Neural progenitor cell (in vitro differentiated cells): ENCODE results near the gene SNRNP35. TPM values are rescaled to one million over a fixed set of nuclear protein-coding genes. Genes with fewer than 3 reads are reported as not detected.
A peak's percentile ranks its signal among the peaks of the same experiment; 100 is the strongest.
"Not testable (repeated sequence)": the region's sequence is repeated elsewhere in the genome, so short reads cannot be mapped to it uniquely, and the experiment has no call there.

Experiments
- DNase-seq: peaks from one replicate; pipeline ENCODE4 v3.0.0-alpha.2; 2016; ENCODE audit warnings: low spot score
- H2AFZ ChIP-seq: fragments of 200-600 bp; sonication (generic); replicated peaks from 2 replicates; pipeline ENCODE4 v1.6.1; 2016; ENCODE audit warnings: antibody characterized with exemption
- H3F3A ChIP-seq: fragments of 200-600 bp; sonication (generic); 2 replicates; pipeline ENCODE4 v1.6.1; 2016; ENCODE audit warnings: antibody characterized with exemption, low read depth
- H3K27ac ChIP-seq: fragments of 200-600 bp; sonication (generic); 2 replicates; pipeline ENCODE4 v1.5.1; 2016; ENCODE audit warnings: mild to moderate bottlenecking
- H3K27me3 ChIP-seq: fragments of 200-600 bp; sonication (generic); 2 replicates; pipeline ENCODE4 v1.6.1; 2016; ENCODE audit warnings: mild to moderate bottlenecking, moderate library complexity
- H3K36me3 ChIP-seq: fragments of 200-600 bp; sonication (generic); 2 replicates; pipeline ENCODE4 v1.5.1; 2016
- H3K4me1 ChIP-seq: fragments of 200-600 bp; sonication (generic); 2 replicates; pipeline ENCODE4 v1.6.1; 2016; ENCODE audit warnings: mixed run types
- H3K4me2 ChIP-seq: fragments of 200-600 bp; sonication (generic); 2 replicates; pipeline ENCODE4 v1.6.1; 2016
- H3K4me3 ChIP-seq: fragments of 200-600 bp; sonication (generic); 2 replicates; pipeline ENCODE4 v1.5.1; 2016
- H3K79me2 ChIP-seq: fragments of 200-600 bp; sonication (generic); 2 replicates; pipeline ENCODE4 v1.6.1; 2016; ENCODE audit warnings: low read depth
- H3K9ac ChIP-seq: fragments of 200-600 bp; sonication (generic); 2 replicates; pipeline ENCODE4 v1.6.1; 2016
- H3K9me3 ChIP-seq: fragments of 200-600 bp; sonication (generic); 2 replicates; pipeline ENCODE4 v1.5.1; 2016; ENCODE audit warnings: low read depth
- H4K20me1 ChIP-seq: fragments of 200-600 bp; sonication (generic); 2 replicates; pipeline ENCODE4 v1.6.1; 2016; ENCODE audit warnings: low read depth
- H3K27ac Mint-ChIP-seq: 3 replicates; pipeline ENCODE4 v1.8.0; 2021; ENCODE audit warnings: mixed read lengths
- H3K27me3 Mint-ChIP-seq: 2 replicates; pipeline ENCODE4 v1.8.0; 2022; ENCODE audit warnings: low read depth, mild to moderate bottlenecking, inconsistent platforms, moderate library complexity, mixed read lengths; ENCODE audit not compliant: insufficient read depth
- H3K36me3 Mint-ChIP-seq: 3 replicates; pipeline ENCODE4 v1.8.0; 2021; ENCODE audit warnings: mixed read lengths
- H3K4me1 Mint-ChIP-seq: 3 replicates; pipeline ENCODE4 v1.8.0; 2021; ENCODE audit warnings: mixed read lengths
- H3K4me3 Mint-ChIP-seq: 3 replicates; pipeline ENCODE4 v1.8.0; 2021; ENCODE audit warnings: mild to moderate bottlenecking, moderate library complexity, mixed read lengths
- H3K9me3 Mint-ChIP-seq: 3 replicates; pipeline ENCODE4 v1.8.0; 2020; ENCODE audit warnings: mixed read lengths
- CTCF ChIP-seq: fragments of 200-600 bp; sonication (generic); IDR thresholded peaks from 2 replicates; pipeline ENCODE4 v1.5.1; 2017; ENCODE audit warnings: antibody characterized with exemption, mild to moderate bottlenecking
- EZH2 ChIP-seq: fragments of 200-600 bp; sonication (generic); IDR thresholded peaks from 2 replicates; pipeline ENCODE4 v1.6.1; 2017; ENCODE audit warnings: antibody characterized with exemption, mild to moderate bottlenecking, moderate library complexity
- EZH2phosphoT487 ChIP-seq: fragments of 200-600 bp; sonication (generic); IDR thresholded peaks from 2 replicates; pipeline ENCODE4 v1.6.1; 2017; ENCODE audit warnings: antibody characterized with exemption
- total RNA-seq: library from RNA; depleted of rRNA; stranded (reverse); fragments of >200 nt; gene quantifications from 2 replicates; pipeline ENCODE4 v1.2.3, GENCODE V29; 2015; ENCODE audit warnings: low replicate concordance

The SNRNP35 gene
- total RNA-seq, 1 donor from 2014 or later: 12.6 TPM

- H4K20me1 ChIP-seq: peaks cover 7% of the 10 kb centered on the region
- H3K4me1 ChIP-seq: peaks cover 9% of the 10 kb centered on the region
- peaks cover 5% of the 10 kb centered on the region for H3K36me3 Mint-ChIP-seq
- no peaks in the 10 kb centered on the region for H3K9me3 ChIP-seq
- H3K27ac ChIP-seq: no peak overlapping the region
- H3F3A ChIP-seq: peaks cover 10% of the 10 kb centered on the region
- no peak for DNase-seq
- no peaks in the 10 kb centered on the region for H3K9me3 Mint-ChIP-seq
- TF ChIP-seq EZH2phosphoT487 (no peak), EZH2 (no peak), CTCF (no peak)
- H3K36me3 ChIP-seq: no peaks in the 10 kb centered on the region
- H3K4me3 Mint-ChIP-seq: no peak overlapping the region
- H3K79me2 ChIP-seq: no peaks in the 10 kb centered on the region
- peaks cover 33% of the 10 kb centered on the region for H3K4me1 Mint-ChIP-seq
- no peak overlapping the region for H3K9ac ChIP-seq
- H3K4me3 ChIP-seq: no peak overlapping the region
- H3K4me2 ChIP-seq: no peak overlapping the region
- no peaks in the 10 kb centered on the region for H3K27me3 ChIP-seq
- peak overlapping the region; percentile 42 for H3K27ac Mint-ChIP-seq
- no peak overlapping the region for H2AFZ ChIP-seq
- no peaks in the 10 kb centered on the region for H3K27me3 Mint-ChIP-seq
These were observed 32.1 kb downstream of the SNRNP35 start for GRCh38 chr12:123490089-123490488.

- TF ChIP-seq EZH2 (no peak), EZH2phosphoT487 (no peak), CTCF (no peak)
- peaks cover 33% of the 10 kb centered on the region for H3K4me1 Mint-ChIP-seq
- Histone ChIP-seq H3K9me3 (no peaks in the 10 kb centered on the region), H3K4me2 (no peak overlapping the region), H3K36me3 (no peaks in the 10 kb centered on the region), H3K4me3 (no peak overlapping the region), H4K20me1 (peaks cover 7% of the 10 kb centered on the region), H3F3A (peaks cover 10% of the 10 kb centered on the region), H3K4me1 (peaks cover 9% of the 10 kb centered on the region), H3K27me3 (no peaks in the 10 kb centered on the region), H2AFZ (no peak overlapping the region), H3K9ac (no peak overlapping the region), H3K27ac (no peak overlapping the region), H3K79me2 (no peaks in the 10 kb centered on the region)
- no peaks in the 10 kb centered on the region for H3K9me3 Mint-ChIP-seq
- H3K36me3 Mint-ChIP-seq: peaks cover 5% of the 10 kb centered on the region
- H3K27me3 Mint-ChIP-seq: no peaks in the 10 kb centered on the region
- H3K27ac Mint-ChIP-seq: no peak overlapping the region
- no peak for DNase-seq
- no peak overlapping the region for H3K4me3 Mint-ChIP-seq
These were observed 33.1 kb downstream of the SNRNP35 start for GRCh38 chr12:123491056-123491455.

GRCh38 chr12:123491481-123491880, 33.5 kb downstream of the SNRNP35 start:
- Histone ChIP-seq H3K9ac (no peak overlapping the region), H2AFZ (no peak overlapping the region), H3K4me2 (no peak overlapping the region), H3K9me3 (no peaks in the 10 kb centered on the region), H3K4me1 (peaks cover 9% of the 10 kb centered on the region), H3K79me2 (no peaks in the 10 kb centered on the region), H3K4me3 (no peak overlapping the region), H3K27ac (no peak overlapping the region), H3F3A (peaks cover 10% of the 10 kb centered on the region), H3K36me3 (no peaks in the 10 kb centered on the region), H3K27me3 (no peaks in the 10 kb centered on the region), H4K20me1 (peaks cover 7% of the 10 kb centered on the region)
- no peak for DNase-seq
- no peak overlapping the region for H3K27ac Mint-ChIP-seq
- H3K4me3 Mint-ChIP-seq: no peak overlapping the region
- H3K36me3 Mint-ChIP-seq: peaks cover 8% of the 10 kb centered on the region
- no peaks in the 10 kb centered on the region for H3K9me3 Mint-ChIP-seq
- peaks cover 33% of the 10 kb centered on the region for H3K4me1 Mint-ChIP-seq
- H3K27me3 Mint-ChIP-seq: no peaks in the 10 kb centered on the region
- TF ChIP-seq EZH2phosphoT487 (no peak), CTCF (no peak), EZH2 (no peak)

GRCh38 chr12:123492339-123493039, 34.5 kb downstream of the SNRNP35 start:
- not testable (repeated sequence) for H3K4me3 Mint-ChIP-seq, H3K27me3 ChIP-seq, H3K4me1 ChIP-seq, H3K4me3 ChIP-seq, H3K4me2 ChIP-seq, H3K27ac ChIP-seq, H4K20me1 ChIP-seq, H3K27me3 Mint-ChIP-seq, DNase-seq, H3K9me3 ChIP-seq, H3K9ac ChIP-seq, H3K9me3 Mint-ChIP-seq, H3F3A ChIP-seq, H3K36me3 ChIP-seq, H3K79me2 ChIP-seq, H2AFZ ChIP-seq
- peak overlapping the region; percentile 74 for H3K27ac Mint-ChIP-seq
- peaks cover 33% of the 10 kb centered on the region for H3K4me1 Mint-ChIP-seq
- peaks cover 12% of the 10 kb centered on the region for H3K36me3 Mint-ChIP-seq
